Left cardiac atrium (tissue), 4 donors: ENCODE results near the gene TPRG1L. TPM values are rescaled to one million over a fixed set of nuclear protein-coding genes. Genes with fewer than 3 reads are reported as not detected.
"Not testable (repeated sequence)": the region's sequence is repeated elsewhere in the genome, so short reads cannot be mapped to it uniquely, and the experiment has no call there.

Source experiments
- ATAC-seq, 2 donors: fragments of 200-7000 bp; cut with Tn5 transposase; one replicate each; pipeline ENCODE4 v1.9.1; 2020; ENCODE audit warnings: mild to moderate bottlenecking in 2 of 2, moderate library complexity in 2 of 2
- DNase-seq: peaks from one replicate; pipeline ENCODE4 v3.0.0-alpha.2; 2020
- intact Hi-C, 2 donors: fragments of 100-400 bp; cut with DNase I; formaldehyde crosslinking; loops; one replicate each; pipeline versions ENCODE4 v1.14.1 to v1.15.1; 2022 to 2023
- long read RNA-seq: library from polyadenylated mRNA; unstranded; transcript quantifications from one replicate; pipeline ENCODE4 v2.0.0, GENCODE V29; 2021
- total RNA-seq, 2 donors: library from RNA; stranded (reverse); fragmentation: NEBNext Ultra II Directional; extraction: Animal tissue kit (Norgen Biotek cat#: 25700); gene quantifications; one replicate each; pipeline ENCODE4 v1.2.1, GENCODE V29; 2021
- donor health status: DM: no; HTN: yes; CAD: no.
- donor health status: DM: no; HTN: yes; CAD: no; lungs with severe emphysema.
- donor health status: DM: yes; HTN: yes; CAD: no.
- donor health status: Dilated cardiomyopathy.

TPRG1L gene
- 10 to 100 TPM; 41.3 to 42.6 TPM for total RNA-seq
- long read RNA-seq, partial matches to known transcripts = 12 of 14 reads
- long read RNA-seq, other reads (novel, unspliced or antisense) = 0 of 14 reads

DNA sequence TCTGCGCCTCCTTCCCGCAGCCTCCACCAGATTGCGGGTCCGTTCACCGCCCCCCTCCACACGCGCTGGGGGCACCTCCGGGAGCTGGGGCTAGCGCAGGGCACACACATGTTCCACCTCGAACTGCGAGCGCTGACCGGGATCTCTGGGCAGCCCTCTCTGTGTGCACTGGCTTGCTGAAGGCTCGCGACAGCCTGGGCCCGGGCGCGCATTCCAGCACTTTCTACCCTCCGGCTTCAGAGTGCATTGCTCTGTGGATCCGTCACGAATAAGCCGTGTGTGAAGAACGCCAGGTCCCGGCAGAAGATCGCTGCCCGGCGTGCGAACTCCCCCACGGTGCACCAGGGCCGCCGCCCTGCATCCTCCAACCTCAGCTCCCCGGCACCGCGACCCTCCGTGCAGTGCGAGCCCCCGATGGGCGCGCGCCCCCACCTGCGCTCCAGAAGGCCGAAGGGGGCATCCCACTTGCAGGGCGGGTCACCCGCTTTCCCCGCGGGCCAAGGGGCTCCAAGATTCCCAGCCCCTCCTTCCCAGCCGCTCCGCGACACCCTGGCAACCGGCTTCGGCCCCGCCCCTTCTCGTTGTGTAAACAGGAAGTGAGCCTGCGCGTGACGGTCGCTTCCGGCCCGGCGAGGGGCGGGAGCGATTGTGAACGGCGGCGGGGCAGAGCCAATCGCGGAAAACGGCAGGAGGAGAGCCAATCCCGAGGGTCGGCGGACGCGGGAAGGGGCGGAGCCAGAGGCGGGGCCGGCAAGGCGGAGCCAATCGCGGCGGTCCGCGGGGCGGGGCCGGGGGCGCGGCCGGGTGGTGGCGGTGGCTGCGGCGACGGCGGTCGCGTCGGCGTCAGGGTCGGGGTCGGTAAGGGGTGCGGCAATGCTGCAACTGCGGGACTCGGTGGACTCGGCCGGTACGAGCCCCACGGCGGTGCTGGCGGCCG is at the start of gene TPRG1L:
Gene TPRG1L, plus strand, starts transcription at position 816 of the 937 bp plus-strand sequence. Its CDS starts 58 bp downstream, at position 874.
- intact Hi-C loops = no loop called here
- peak; percentile 98 for DNase-seq
- peak; percentile 98 to 99 for ATAC-seq

DNA sequence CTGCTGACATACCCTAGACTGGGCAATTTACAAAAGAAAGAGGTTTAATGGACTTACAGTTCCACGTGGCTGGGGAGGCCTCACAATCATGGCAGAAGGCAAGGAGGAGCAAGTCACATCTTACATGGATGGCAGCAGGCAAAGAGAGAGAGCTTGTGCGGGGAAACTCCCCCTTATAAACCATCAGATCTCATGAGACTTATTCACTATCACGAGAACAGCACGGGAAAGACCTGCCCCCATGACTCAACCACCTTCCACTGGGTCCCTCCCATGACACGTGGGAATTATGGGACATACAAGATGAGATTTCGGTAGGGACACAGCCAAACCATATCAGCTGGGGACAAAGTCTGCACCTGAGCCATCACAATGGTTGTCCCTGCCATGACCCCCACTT is 49.3 kb upstream of the TPRG1L start:
- ATAC-seq, DNase-seq, intact Hi-C loops: not testable (repeated sequence)

DNA sequence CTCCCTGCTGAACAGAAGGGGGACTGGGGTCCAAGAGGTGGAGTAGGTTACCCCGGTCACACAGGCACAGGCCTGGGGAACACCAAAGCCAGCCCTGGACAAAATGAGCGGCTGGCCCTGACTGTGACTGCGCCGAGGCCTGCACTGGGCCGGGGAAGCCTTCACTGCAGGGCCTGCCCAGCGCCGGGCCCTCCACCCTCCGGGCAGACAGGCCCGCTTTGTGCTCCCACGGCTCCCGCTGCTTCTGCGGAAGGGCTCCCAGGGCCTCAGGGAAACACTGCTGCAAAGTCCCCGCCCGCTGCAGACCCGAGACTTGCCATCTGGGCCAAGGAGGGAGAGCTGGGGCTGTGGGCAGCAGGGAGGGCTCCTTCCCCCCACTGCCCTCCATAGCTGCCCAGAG is 48.8 kb upstream of the TPRG1L start:
- no peak for DNase-seq
- ATAC-seq = no peak
- intact Hi-C loops = no loop called here

DNA sequence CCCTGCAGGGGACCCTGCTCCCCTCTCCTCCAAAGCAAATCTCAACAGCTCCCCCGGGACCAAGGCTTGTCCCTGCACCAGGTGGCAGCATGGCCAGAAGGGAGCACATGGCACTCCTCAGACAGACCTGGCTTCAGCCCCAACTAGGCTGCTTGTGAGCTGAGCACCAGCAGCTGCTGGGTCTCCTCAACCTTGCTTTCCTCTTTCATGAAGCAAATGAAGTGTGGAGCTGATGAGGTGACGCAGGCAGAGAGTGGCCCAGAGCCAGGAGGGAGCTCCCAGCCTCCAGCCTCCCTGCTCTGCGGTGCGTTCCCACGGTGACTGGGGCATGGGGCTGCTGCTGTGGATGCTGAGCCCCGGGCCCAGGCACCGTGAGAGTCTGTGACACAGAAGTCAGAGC is 47.5 kb upstream of the TPRG1L start:
- intact Hi-C loops = no loop called here
- ATAC-seq = peak in 1 of 2 donors; percentile 32

DNA sequence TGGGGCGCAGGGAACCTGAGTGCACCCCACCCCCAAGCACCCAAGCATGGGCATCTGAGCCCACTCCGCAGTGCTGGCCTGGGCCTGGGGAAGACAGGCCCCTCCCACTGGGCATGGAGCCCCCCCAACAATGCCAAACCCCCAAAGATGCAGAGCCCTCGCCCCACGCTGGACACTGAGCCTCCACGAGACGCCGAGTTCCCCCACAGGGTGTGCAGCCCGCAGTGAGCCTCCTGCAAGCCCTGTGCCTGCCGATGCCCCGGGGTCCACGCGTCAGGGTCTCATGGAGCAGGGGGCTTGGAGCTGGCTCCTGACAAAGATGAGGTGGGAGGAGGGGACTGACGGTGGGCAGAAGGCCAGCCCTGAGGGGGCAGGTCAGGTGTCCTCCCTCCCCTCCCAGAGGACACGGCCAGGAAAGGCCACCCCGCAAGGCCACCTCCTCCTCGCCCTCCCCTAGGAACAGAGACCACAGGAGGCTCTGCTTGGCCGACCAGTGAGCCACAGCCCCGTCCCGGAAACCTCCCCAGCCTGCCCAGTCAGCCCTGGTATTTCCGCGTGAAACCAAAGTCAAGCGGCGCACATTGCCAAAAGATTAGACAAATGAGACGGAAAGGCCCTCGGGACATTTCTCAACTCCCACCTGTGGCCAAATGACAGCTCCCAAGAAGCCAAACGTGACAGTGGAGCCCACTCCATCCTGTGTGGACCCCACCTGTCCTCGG is 46.9 kb upstream of the TPRG1L start:
- peak; percentile 22 to 49 for ATAC-seq
- intact Hi-C loops = no loop called here
- DNase-seq = no peak

More for the DNA sequence above, 47.5 kb upstream of the TPRG1L start:
- no peak for DNase-seq

GRCh38 chr1:3578433-3578805 is 46.4 kb upstream of the TPRG1L start:
- no peak for ATAC-seq
- intact Hi-C loops = no loop called here
- no peak for DNase-seq

GRCh38 chr1:3578906-3579305 is 45.9 kb upstream of the TPRG1L start:
- no peak for ATAC-seq
- intact Hi-C loops = no loop called here
- DNase-seq = no peak

DNA sequence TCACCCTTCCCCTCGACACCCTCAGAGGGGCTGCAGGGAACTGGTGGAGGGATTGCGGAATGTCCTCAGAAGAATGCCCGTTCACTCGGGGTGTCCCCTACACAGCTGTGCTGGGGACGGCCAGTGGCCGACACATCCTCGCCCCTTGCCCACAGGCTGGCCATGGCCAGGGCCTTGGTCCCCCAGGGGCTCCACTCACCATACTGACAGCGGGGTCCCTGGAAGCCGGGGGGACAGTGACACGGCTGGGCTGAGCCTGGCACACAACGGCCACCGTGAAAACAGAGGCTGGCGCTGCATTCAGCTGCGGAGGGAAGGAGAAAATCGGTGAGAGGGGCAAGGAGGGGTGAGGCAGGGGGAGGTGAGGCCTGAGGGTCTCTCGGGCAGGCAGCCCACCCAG is 45.2 kb upstream of the TPRG1L start:
- DNase-seq (no peak), ATAC-seq (no peak)
- intact Hi-C loops = no loop called here

DNA sequence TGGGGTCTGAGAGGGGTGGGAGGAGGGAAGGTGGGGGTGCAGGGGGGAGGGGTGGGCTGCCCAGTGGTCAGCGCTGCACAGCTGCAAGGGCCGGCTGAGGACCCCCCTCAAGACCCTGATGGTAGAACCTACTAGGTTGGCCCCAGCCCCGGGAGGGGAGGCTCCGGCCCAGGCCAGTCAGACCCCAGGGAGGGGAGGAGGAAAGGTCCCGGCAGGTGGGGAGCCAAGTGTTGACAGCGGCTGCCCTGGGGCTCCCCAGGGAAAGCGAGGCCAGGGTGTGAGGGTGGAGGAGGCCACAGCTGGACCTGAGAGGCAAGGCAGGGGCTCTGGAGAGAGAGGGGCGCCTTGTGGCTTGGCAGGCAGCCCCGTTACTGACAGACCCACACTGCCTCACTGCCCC is 44.6 kb upstream of the TPRG1L start:
- intact Hi-C loops = no loop called here

GRCh38 chr1:3581296-3582036 is 43.3 kb upstream of the TPRG1L start:
- no peak for ATAC-seq
- intact Hi-C loops = no loop called here
- no peak for DNase-seq

More for the DNA sequence above, 44.6 kb upstream of the TPRG1L start:
- ATAC-seq (no peak), DNase-seq (no peak)

- DNase-seq, ATAC-seq, intact Hi-C loops: not testable (repeated sequence)
Observed at GRCh38 chr1:3583751-3584150, 41.1 kb upstream of the TPRG1L start.

DNA sequence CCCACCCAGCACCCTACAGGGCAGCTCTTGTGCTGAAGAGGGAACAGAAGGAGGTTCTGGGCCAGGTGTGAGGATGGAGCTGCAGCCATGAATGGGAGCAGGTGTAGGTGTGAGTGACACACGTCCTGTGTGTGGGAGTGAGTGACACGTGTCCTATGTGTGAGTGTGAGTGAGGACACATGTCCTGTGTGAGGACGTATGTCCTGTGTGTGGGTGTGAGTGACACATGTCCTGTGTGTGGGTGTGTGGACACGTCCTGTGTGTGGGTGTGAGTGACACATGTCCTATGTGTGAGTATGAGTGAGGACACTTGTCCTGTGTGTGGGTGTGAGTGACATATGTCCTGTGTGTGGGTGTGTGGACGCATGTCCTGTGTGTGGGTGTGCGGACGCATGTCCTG is 39.9 kb upstream of the TPRG1L start:
- intact Hi-C loops = no loop called here
- ATAC-seq (no peak), DNase-seq (no peak)

- ATAC-seq, DNase-seq: not testable (repeated sequence)
Observed at GRCh38 chr1:3585353-3585868, 39.4 kb upstream of the TPRG1L start.

DNA sequence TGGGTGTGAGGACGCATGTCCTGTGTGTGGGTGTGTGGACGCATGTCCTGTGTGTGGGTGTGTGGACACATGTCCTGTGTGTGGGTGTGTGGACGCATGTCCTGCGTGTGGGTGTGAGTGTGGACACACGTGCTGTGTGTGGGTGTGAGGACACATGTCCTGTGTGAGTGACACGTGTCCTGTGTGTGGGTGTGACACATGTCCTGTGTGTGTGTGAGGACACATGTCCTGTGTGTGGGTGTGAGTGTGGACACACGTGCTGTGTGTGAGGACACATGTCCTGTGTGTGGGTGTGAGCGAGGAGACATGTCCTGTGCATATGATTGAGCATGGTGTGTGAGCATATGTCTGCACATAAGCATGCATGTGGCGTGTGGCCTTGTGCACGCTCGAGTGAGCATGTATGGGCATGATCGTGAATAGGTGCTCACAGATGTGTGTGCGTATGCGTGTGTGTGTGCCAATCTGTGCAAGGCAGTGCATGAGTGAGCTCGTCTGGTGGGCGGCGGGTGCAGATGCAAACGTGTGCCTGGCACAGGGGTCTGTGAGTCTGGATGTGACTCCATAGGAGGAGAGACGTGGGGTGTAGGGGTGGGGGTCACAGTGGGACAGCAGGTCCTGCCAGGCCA is 38.8 kb upstream of the TPRG1L start:
- DNase-seq (no peak), ATAC-seq (no peak)
- intact Hi-C loops = no loop called here

More at GRCh38 chr1:3585353-3585868, 39.4 kb upstream of the TPRG1L start:
- intact Hi-C loops = not testable (repeated sequence)

GRCh38 chr1:3586986-3587759 is 37.6 kb upstream of the TPRG1L start:
- DNase-seq (no peak), ATAC-seq (no peak)
- intact Hi-C loops = no loop called here

- intact Hi-C loops = no loop called here
- no peak for ATAC-seq
- DNase-seq = no peak
Observed at GRCh38 chr1:3588395-3588794, 36.4 kb upstream of the TPRG1L start.

DNA sequence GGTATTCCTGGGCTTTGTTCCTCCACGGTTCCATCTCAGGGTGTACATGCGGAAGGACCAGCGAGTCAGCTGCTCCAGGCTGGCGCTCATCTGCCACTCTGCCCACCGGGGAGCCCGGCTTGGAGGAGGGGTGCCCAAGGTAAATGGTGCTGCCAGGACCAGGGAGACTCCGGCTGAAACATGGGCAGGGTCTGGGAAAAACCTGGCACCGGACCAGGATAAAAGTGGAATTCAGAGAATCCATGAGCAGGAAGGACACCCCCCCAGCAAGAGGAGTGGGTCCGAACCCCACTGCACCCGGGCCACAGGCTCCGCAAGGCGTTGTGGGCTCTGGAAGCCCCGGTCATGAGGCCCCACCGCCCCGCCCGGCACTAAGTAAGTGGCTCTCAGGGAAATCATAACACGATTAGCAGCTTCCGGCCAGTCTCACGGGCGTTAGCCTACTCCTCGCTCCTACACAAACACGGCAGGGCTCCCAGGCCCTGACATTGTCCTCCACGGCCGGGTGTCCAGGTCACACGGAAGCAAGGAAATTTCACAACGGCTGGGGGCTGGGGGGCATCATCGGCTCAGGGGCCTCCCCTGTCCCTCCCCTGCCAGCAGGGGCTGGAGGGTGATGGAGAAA is 34.6 kb upstream of the TPRG1L start:
- ATAC-seq (peak; percentile 39 to 54), DNase-seq (peak; percentile 76)
- intact Hi-C loops = no loop called here
